ENCODE data around the gene UNC5CL. TPM values are rescaled to one million over a fixed set of nuclear protein-coding genes. Genes with fewer than 3 reads are reported as not detected.

UNC5CL gene
- total RNA-seq = 1 to 10 TPM; 2.4 to 2.5 TPM

- no peak within 1 kb of the TSS for H3K4me3 Mint-ChIP-seq
- peaks cover 3% of the 10 kb centered on the region for H3K4me1 Mint-ChIP-seq (ENCODE audit: low read depth)
- no peaks in the 10 kb centered on the region for H3K9me3 Mint-ChIP-seq
- ChIA-PET CTCF (interaction anchor here (0.6 to 3.9 kb wide), 17 partner anchors 10 to 281 kb away, joined by 3 to 57 read pairs (median 5); partner anchors contain the start of genes APOBEC2, NFYA and OARD1), POLR2A (no interaction called here)
- no peak within 1 kb of the TSS for H3K27ac Mint-ChIP-seq
- no peaks in the 10 kb centered on the region for H3K27me3 Mint-ChIP-seq
- intact Hi-C loops (cut with micrococcal nuclease) = no loop called here
- DNase-seq = peak; percentile 64
- H3K36me3 Mint-ChIP-seq = peaks cover 4% of the 10 kb centered on the region
These were observed at the start of gene UNC5CL for GRCh38 chr6:41039060-41039998. Gene UNC5CL, minus strand, starts transcription at chr6:41039221. Its CDS starts 4,147 bp downstream, at chr6:41035074.

- intact Hi-C loops (cut with micrococcal nuclease) = no loop called here
- Mint-ChIP-seq H3K36me3 (peaks cover 49% of the 10 kb centered on the region), H3K4me3 (no peak overlapping the region), H3K27ac (no peak overlapping the region), H3K27me3 (no peaks in the 10 kb centered on the region), H3K4me1 (ENCODE audit: low read depth) (peaks cover 7% of the 10 kb centered on the region), H3K9me3 (no peaks in the 10 kb centered on the region)
- ChIA-PET POLR2A (no interaction called here), CTCF (no interaction called here)
- DNase-seq = no peak
These were observed 49.4 kb upstream of the UNC5CL start for GRCh38 chr6:41088451-41088850.

- no peak overlapping the region for H3K4me3 Mint-ChIP-seq
- H3K9me3 Mint-ChIP-seq = no peaks in the 10 kb centered on the region
- peaks cover 50% of the 10 kb centered on the region for H3K36me3 Mint-ChIP-seq
- peaks cover 22% of the 10 kb centered on the region for H3K4me1 Mint-ChIP-seq (ENCODE audit: low read depth)
- POLR2A ChIA-PET = no interaction called here
- DNase-seq = no peak
- no peak overlapping the region for H3K27ac Mint-ChIP-seq
- CTCF ChIA-PET = interaction anchor here (0.5 kb wide), 1 partner anchor 59 kb away, joined by 3 read pairs; no protein-coding TSS in a partner anchor
- H3K27me3 Mint-ChIP-seq = no peaks in the 10 kb centered on the region
- intact Hi-C loops (cut with micrococcal nuclease) = no loop called here
These were observed 46.2 kb upstream of the UNC5CL start for GRCh38 chr6:41085182-41085581.

- intact Hi-C loops (cut with micrococcal nuclease) = no loop called here
- CTCF ChIA-PET = interaction anchor here (1.1 to 1.5 kb wide), 2 partner anchors 10 to 99 kb away, joined by 4 to 7 read pairs; no protein-coding TSS in a partner anchor
- H3K36me3 Mint-ChIP-seq = peaks cover 52% of the 10 kb centered on the region
- POLR2A ChIA-PET = no interaction called here
- no peak overlapping the region for H3K27ac Mint-ChIP-seq
- H3K9me3 Mint-ChIP-seq = no peaks in the 10 kb centered on the region
- H3K4me3 Mint-ChIP-seq = no peak overlapping the region
- peaks cover 38% of the 10 kb centered on the region for H3K4me1 Mint-ChIP-seq (ENCODE audit: low read depth)
- DNase-seq = no peak
- H3K27me3 Mint-ChIP-seq = no peaks in the 10 kb centered on the region
These were observed 44.1 kb upstream of the UNC5CL start for GRCh38 chr6:41083072-41083471.

GRCh38 chr6:41080621-41081020 is 41.6 kb upstream of the UNC5CL start:
- peak; percentile 18 for DNase-seq
- POLR2A ChIA-PET = no interaction called here
- CTCF ChIA-PET = no interaction called here
- peaks cover 52% of the 10 kb centered on the region for H3K4me1 Mint-ChIP-seq (ENCODE audit: low read depth)
- H3K4me3 Mint-ChIP-seq = peak overlapping the region; percentile 36
- H3K9me3 Mint-ChIP-seq = no peaks in the 10 kb centered on the region
- no peaks in the 10 kb centered on the region for H3K27me3 Mint-ChIP-seq
- H3K27ac Mint-ChIP-seq = peak overlapping the region; percentile 86
- H3K36me3 Mint-ChIP-seq = peaks cover 43% of the 10 kb centered on the region
- intact Hi-C loops (cut with micrococcal nuclease) = no loop called here

- Mint-ChIP-seq H3K27ac (peak overlapping the region; percentile 44), H3K27me3 (no peaks in the 10 kb centered on the region), H3K4me1 (ENCODE audit: low read depth) (peaks cover 65% of the 10 kb centered on the region), H3K9me3 (no peaks in the 10 kb centered on the region), H3K4me3 (no peak overlapping the region), H3K36me3 (peaks cover 44% of the 10 kb centered on the region)
- DNase-seq = no peak
- intact Hi-C loops (cut with micrococcal nuclease) = no loop called here
- CTCF ChIA-PET = interaction anchor here (1.5 kb wide), 1 partner anchor 9 kb away, joined by 4 read pairs; no protein-coding TSS in a partner anchor
- POLR2A ChIA-PET = no interaction called here
These were observed 40.1 kb upstream of the UNC5CL start for GRCh38 chr6:41079080-41079479.

- Mint-ChIP-seq H3K4me3 (no peak overlapping the region), H3K9me3 (no peaks in the 10 kb centered on the region), H3K36me3 (peaks cover 41% of the 10 kb centered on the region), H3K27me3 (no peaks in the 10 kb centered on the region), H3K4me1 (ENCODE audit: low read depth) (peaks cover 64% of the 10 kb centered on the region), H3K27ac (no peak overlapping the region)
- no peak for DNase-seq
- ChIA-PET POLR2A (no interaction called here), CTCF (interaction anchor here (0.6 kb wide), 1 partner anchor 10 kb away, joined by 3 read pairs; no protein-coding TSS in a partner anchor)
- intact Hi-C loops (cut with micrococcal nuclease) = no loop called here
These were observed 39.1 kb upstream of the UNC5CL start for GRCh38 chr6:41078101-41078500.

- Mint-ChIP-seq H3K4me1 (ENCODE audit: low read depth) (peaks cover 64% of the 10 kb centered on the region), H3K4me3 (no peak overlapping the region), H3K27me3 (no peaks in the 10 kb centered on the region), H3K9me3 (no peaks in the 10 kb centered on the region), H3K27ac (no peak overlapping the region), H3K36me3 (peaks cover 35% of the 10 kb centered on the region)
- intact Hi-C loops (cut with micrococcal nuclease) = no loop called here
- no peak for DNase-seq
- CTCF ChIA-PET = interaction anchor here (0.6 kb wide), 1 partner anchor 10 kb away, joined by 3 read pairs; no protein-coding TSS in a partner anchor
- POLR2A ChIA-PET = no interaction called here
These were observed 38.5 kb upstream of the UNC5CL start for GRCh38 chr6:41077536-41077935.

- H3K27ac Mint-ChIP-seq = peak overlapping the region; percentile 68
- intact Hi-C loops (cut with micrococcal nuclease) = no loop called here
- POLR2A ChIA-PET = interaction anchor here (1.3 kb wide), 1 partner anchor 125 kb away, joined by 4 read pairs; the partner anchor contains the start of gene TREML2
These were observed 36.9 kb upstream of the UNC5CL start for GRCh38 chr6:41075651-41076626.

GRCh38 chr6:41074692-41075436 is 35.8 kb upstream of the UNC5CL start:
- DNase-seq = no peak
- CTCF ChIA-PET = interaction anchor here (0.6 to 1.6 kb wide), 3 partner anchors 9 to 107 kb away, joined by 5 to 8 read pairs (median 6); no protein-coding TSS in a partner anchor
- intact Hi-C loops (cut with micrococcal nuclease) = loop anchor here (5.0 kb wide), 3 partner anchors 107 to 1848 kb away; partner anchors contain the start of genes FOXP4 and KCNK5
- Mint-ChIP-seq H3K36me3 (peaks cover 29% of the 10 kb centered on the region), H3K27me3 (no peaks in the 10 kb centered on the region), H3K27ac (peak overlapping the region; percentile 95), H3K4me3 (peak overlapping the region; percentile 91), H3K4me1 (ENCODE audit: low read depth) (peaks cover 60% of the 10 kb centered on the region), H3K9me3 (no peaks in the 10 kb centered on the region)
- POLR2A ChIA-PET = no interaction called here

More at GRCh38 chr6:41075651-41076626, 36.9 kb upstream of the UNC5CL start:
- DNase-seq = no peak
- Mint-ChIP-seq H3K4me1 (ENCODE audit: low read depth) (peaks cover 62% of the 10 kb centered on the region), H3K27me3 (no peaks in the 10 kb centered on the region), H3K36me3 (peaks cover 32% of the 10 kb centered on the region), H3K9me3 (no peaks in the 10 kb centered on the region), H3K4me3 (peak overlapping the region; percentile 91)
- CTCF ChIA-PET = interaction anchor here (1.3 to 1.6 kb wide), 3 partner anchors 28 to 244 kb away, joined by 4 to 7 read pairs (median 5); no protein-coding TSS in a partner anchor
